Gastroesophageal sphincter (tissue), 4 donors: ENCODE measurements around the gene ERCC4. TPM values are rescaled to one million over a fixed set of nuclear protein-coding genes. Genes with fewer than 3 reads are reported as not detected.

ENCODE experiments used
- ATAC-seq: fragments of 150-250 bp; one replicate; pipeline ENCODE4 v1.9.1; 2016; ENCODE audit warnings: mild to moderate bottlenecking, moderate library complexity
- H3K27ac ChIP-seq, 4 donors: fragments of 200-600 bp; sonication (generic) in 3 of 4; 1 replicate in 3 of 4; 2 replicates in 1 of 4; pipeline ENCODE4 v1.5.1; 2016 to 2019
- H3K27me3 ChIP-seq: fragments of 200-600 bp; sonication (generic); one replicate; pipeline ENCODE4 v1.5.1; 2019
- H3K36me3 ChIP-seq, 2 donors: fragments of 200-600 bp; sonication (generic); one replicate each; pipeline ENCODE4 v1.5.1; 2019; ENCODE audit warnings: control low read depth in 1 of 2
- H3K4me1 ChIP-seq, 3 donors: fragments of 200-600 bp; sonication (generic); 1 replicate in 2 of 3; 2 replicates in 1 of 3; pipeline ENCODE4 v1.5.1; 2016 to 2019; ENCODE audit warnings: control low read depth in 2 of 3
- H3K4me3 ChIP-seq, 2 donors: fragments of 200-600 bp; sonication (generic); one replicate each; pipeline ENCODE4 v1.5.1; 2019; ENCODE audit warnings: mild to moderate bottlenecking in 1 of 2, moderate library complexity in 1 of 2
- H3K9me3 ChIP-seq, 3 donors: fragments of 200-600 bp; sonication (generic); one replicate each; pipeline ENCODE4 v1.5.1; 2017 to 2019; ENCODE audit warnings: control low read depth in 2 of 3
- EP300 ChIP-seq: sonication (generic); formaldehyde crosslinking; IDR thresholded peaks from one replicate; pipeline ENCODE4 v1.6.1; 2017; ENCODE audit warnings: antibody characterized with exemption, mild to moderate bottlenecking
- POLR2A ChIP-seq, 2 donors: fragments of 450-650 bp; IDR thresholded peaks; one replicate each; pipeline ENCODE4 v1.6.1; 2017; ENCODE audit warnings: antibody characterized with exemption in 2 of 2, mild to moderate bottlenecking in 2 of 2, moderate library complexity in 1 of 2
- POLR2AphosphoS5 ChIP-seq: sonication (generic); formaldehyde crosslinking; IDR thresholded peaks from one replicate; pipeline ENCODE4 v1.6.1; 2017; ENCODE audit warnings: antibody characterized with exemption
- WGBS, 2 donors: methylation state at CpG; one replicate each; pipeline ENCODE4 v1.1.5; 2018; ENCODE audit warnings: low coverage in 1 of 2; 5-methylcytosine and 5-hydroxymethylcytosine counted together
- total RNA-seq, 4 donors: library from RNA; depleted of rRNA; stranded (reverse); fragments of >200 nt; gene quantifications; one replicate each; pipeline ENCODE4 v1.1.0, GENCODE V29; 2016
- TF ChIP-seq, protein P1 (sequence below), 4 experiments: fragments of 200-600 bp in 2 of 4; fragments of 450-650 bp in 2 of 4; sonication (generic) in 1 of 4; IDR thresholded peaks; one replicate each; pipeline ENCODE4 v1.5.1; 2017 to 2019; ENCODE audit warnings: antibody characterized with exemption in 4 of 4, mild to moderate bottlenecking in 2 of 4, moderate library complexity in 2 of 4

Gene ERCC4
- total RNA-seq = 10 to 100 TPM in 1 of 4 donors, 1 to 10 TPM in 3; 6.3 to 12.5 (median 9.2) TPM

GRCh38 chr16:13919683-13920509 is at the start of gene ERCC4:
Gene ERCC4 (plus strand): TSS chr16:13920154. CDS start chr16:13920166, 12 bp downstream.
- peak within 1 kb of the TSS; percentile 29 to 84 (median 82) for H3K27ac ChIP-seq
- peaks cover 6 to 44% (median 8%) of the 10 kb centered on the region in 3 donors for H3K4me1 ChIP-seq
- WGBS, 2 donors = 1 to 2% methylated on average over 9 to 14 of the region's 64 CpGs
- TF ChIP-seq POLR2A (IDR thresholded peaks at IDR 0.05) (peak; percentile 52 to 64), EP300 (no peak), POLR2AphosphoS5 (peak; percentile 65)
- TF ChIP-seq, protein P1, sequence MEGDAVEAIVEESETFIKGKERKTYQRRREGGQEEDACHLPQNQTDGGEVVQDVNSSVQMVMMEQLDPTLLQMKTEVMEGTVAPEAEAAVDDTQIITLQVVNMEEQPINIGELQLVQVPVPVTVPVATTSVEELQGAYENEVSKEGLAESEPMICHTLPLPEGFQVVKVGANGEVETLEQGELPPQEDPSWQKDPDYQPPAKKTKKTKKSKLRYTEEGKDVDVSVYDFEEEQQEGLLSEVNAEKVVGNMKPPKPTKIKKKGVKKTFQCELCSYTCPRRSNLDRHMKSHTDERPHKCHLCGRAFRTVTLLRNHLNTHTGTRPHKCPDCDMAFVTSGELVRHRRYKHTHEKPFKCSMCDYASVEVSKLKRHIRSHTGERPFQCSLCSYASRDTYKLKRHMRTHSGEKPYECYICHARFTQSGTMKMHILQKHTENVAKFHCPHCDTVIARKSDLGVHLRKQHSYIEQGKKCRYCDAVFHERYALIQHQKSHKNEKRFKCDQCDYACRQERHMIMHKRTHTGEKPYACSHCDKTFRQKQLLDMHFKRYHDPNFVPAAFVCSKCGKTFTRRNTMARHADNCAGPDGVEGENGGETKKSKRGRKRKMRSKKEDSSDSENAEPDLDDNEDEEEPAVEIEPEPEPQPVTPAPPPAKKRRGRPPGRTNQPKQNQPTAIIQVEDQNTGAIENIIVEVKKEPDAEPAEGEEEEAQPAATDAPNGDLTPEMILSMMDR (IDR thresholded peaks at IDR 0.05) = peak; percentile 80 to 94 (median 90)
- ATAC-seq = peak; percentile 99
- no peaks in the 10 kb centered on the region for H3K27me3 ChIP-seq
- no peaks in the 10 kb centered on the region for H3K9me3 ChIP-seq
- H3K36me3 ChIP-seq = peaks cover 0 to 11% of the 10 kb centered on the region in 2 donors
- H3K4me3 ChIP-seq = peak within 1 kb of the TSS; percentile 56 to 87

- TF ChIP-seq, protein P1 (IDR thresholded peaks at IDR 0.05) = peak in 1 of 4 experiments; percentile 40
- TF ChIP-seq EP300 = no peak
- Histone ChIP-seq H3K27ac (no peak overlapping the region), H3K36me3 (no peaks in the 10 kb centered on the region), H3K27me3 (no peaks in the 10 kb centered on the region), H3K9me3 (no peaks in the 10 kb centered on the region), H3K4me3 (no peak overlapping the region), H3K4me1 (no peaks in the 10 kb centered on the region)
- no peak for ATAC-seq
- 16% methylated on average over 5 of the region's 5 CpGs for WGBS, 2 donors
Measured at GRCh38 chr16:13873835-13874438, 46.0 kb upstream of the ERCC4 start.

DNA sequence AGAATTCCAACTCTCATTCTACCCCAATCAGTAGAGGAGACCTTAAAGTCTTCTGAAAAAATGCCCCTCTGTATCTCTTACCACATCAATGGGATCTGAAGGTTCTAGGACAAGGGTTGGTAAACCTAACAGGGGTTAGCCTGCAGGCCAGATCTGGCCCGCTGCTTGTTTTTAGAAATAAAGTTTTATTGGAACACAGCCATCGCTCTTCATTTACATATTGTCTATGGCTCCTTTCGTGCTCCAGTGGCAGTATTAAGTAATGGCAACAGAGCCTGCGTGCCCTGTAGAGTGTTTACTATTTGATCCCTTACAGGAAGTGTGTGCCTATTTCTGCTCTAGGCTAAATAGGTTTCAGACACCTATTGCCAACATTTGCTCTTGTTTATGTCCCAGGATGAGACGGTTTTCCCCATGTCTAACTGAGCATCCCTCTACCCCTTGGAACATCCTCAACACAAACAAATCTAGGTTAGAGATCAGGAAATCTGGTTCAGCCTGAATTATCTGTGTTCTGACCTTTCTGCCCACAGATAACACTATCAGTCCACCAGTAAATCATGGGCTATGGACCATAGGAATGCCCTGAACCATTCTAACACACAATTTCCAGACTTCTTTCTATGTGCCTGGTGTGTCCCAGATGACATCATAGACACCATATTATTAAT is 44.2 kb upstream of the ERCC4 start:
- Histone ChIP-seq H3K36me3 (no peaks in the 10 kb centered on the region), H3K4me1 (no peaks in the 10 kb centered on the region), H3K27me3 (no peaks in the 10 kb centered on the region), H3K9me3 (no peaks in the 10 kb centered on the region), H3K27ac (no peak overlapping the region), H3K4me3 (no peak overlapping the region)
- 63 to 86% methylated on average over 5 of the region's 5 CpGs for WGBS, 2 donors
- TF ChIP-seq, protein P1 (IDR thresholded peaks at IDR 0.05) = no peak
- no peak for ATAC-seq

GRCh38 chr16:13883276-13883675 is 36.7 kb upstream of the ERCC4 start:
- Histone ChIP-seq H3K4me3 (no peak overlapping the region), H3K4me1 (no peaks in the 10 kb centered on the region), H3K9me3 (no peaks in the 10 kb centered on the region), H3K27me3 (peaks cover 6% of the 10 kb centered on the region), H3K36me3 (no peaks in the 10 kb centered on the region), H3K27ac (no peak overlapping the region)
- no peak for ATAC-seq
- TF ChIP-seq, protein P1 (IDR thresholded peaks at IDR 0.05) = no peak
- TF ChIP-seq EP300 = no peak
- TF ChIP-seq POLR2AphosphoS5 = no peak
- no peak for TF ChIP-seq POLR2A (IDR thresholded peaks at IDR 0.05)
- WGBS, 2 donors = 58 to 84% methylated on average over 7 to 11 of the region's 11 CpGs
